Measurements from ENCODE around the gene SELENOI. TPM values are rescaled to one million over a fixed set of nuclear protein-coding genes. Genes with fewer than 3 reads are reported as not detected.
"Not testable (repeated sequence)": the region's sequence is repeated elsewhere in the genome, so short reads cannot be mapped to it uniquely, and the experiment has no call there.

SELENOI gene
- total RNA-seq, 4 donors from 2014 or later, result 13.5 to 22.2 (median 17.1) TPM

- Histone ChIP-seq H3K36me3 (no peaks in the 10 kb centered on the region), H3K27me3 (no peaks in the 10 kb centered on the region), H3K9me3 (no peaks in the 10 kb centered on the region), H3K27ac (peak overlapping the region; percentile 82 to 91 (median 86)), H3K4me3 (peak overlapping the region; percentile 47 to 63 (median 56)), H3K4me1 (peaks cover 0 to 17% (median 8%) of the 10 kb centered on the region in 4 donors)
- TF ChIP-seq EP300 (IDR thresholded peaks at IDR 0.05) (no peak), POLR2A (IDR thresholded peaks at IDR 0.05) (no peak)
- TF ChIP-seq, protein P1, sequence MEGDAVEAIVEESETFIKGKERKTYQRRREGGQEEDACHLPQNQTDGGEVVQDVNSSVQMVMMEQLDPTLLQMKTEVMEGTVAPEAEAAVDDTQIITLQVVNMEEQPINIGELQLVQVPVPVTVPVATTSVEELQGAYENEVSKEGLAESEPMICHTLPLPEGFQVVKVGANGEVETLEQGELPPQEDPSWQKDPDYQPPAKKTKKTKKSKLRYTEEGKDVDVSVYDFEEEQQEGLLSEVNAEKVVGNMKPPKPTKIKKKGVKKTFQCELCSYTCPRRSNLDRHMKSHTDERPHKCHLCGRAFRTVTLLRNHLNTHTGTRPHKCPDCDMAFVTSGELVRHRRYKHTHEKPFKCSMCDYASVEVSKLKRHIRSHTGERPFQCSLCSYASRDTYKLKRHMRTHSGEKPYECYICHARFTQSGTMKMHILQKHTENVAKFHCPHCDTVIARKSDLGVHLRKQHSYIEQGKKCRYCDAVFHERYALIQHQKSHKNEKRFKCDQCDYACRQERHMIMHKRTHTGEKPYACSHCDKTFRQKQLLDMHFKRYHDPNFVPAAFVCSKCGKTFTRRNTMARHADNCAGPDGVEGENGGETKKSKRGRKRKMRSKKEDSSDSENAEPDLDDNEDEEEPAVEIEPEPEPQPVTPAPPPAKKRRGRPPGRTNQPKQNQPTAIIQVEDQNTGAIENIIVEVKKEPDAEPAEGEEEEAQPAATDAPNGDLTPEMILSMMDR (IDR thresholded peaks at IDR 0.05), result no peak
- DNase-seq (ENCODE audit: low spot score in 2 of 2), result peak in 1 of 2 donors; percentile 20
- 1 to 2% methylated on average over 9 of the region's 9 CpGs for WGBS, 2 donors
These were observed 46.4 kb upstream of the SELENOI start for GRCh38 chr2:26299471-26300101.

GRCh38 chr2:26300234-26300925 lies 45.6 kb upstream of the SELENOI start:
- no peaks in the 10 kb centered on the region for H3K9me3 ChIP-seq
- WGBS, 2 donors, result 24 to 31% methylated on average over 22 of the region's 22 CpGs
- H3K27me3 ChIP-seq, result no peaks in the 10 kb centered on the region
- TF ChIP-seq EP300 (IDR thresholded peaks at IDR 0.05) (no peak), POLR2A (IDR thresholded peaks at IDR 0.05) (no peak)
- TF ChIP-seq, protein P1 (IDR thresholded peaks at IDR 0.05), result no peak
- H3K4me1 ChIP-seq, result peaks cover 0 to 17% (median 8%) of the 10 kb centered on the region in 4 donors
- H3K36me3 ChIP-seq, result no peaks in the 10 kb centered on the region
- peak in 1 of 2 donors; percentile 13 for DNase-seq (ENCODE audit: low spot score in 2 of 2)
- H3K27ac ChIP-seq, result peak overlapping the region in 3 of 4 donors; percentile 82 to 91 (median 88)
- H3K4me3 ChIP-seq, result peak overlapping the region; percentile 47 to 63 (median 56)

GRCh38 chr2:26302846-26303245 lies 43.1 kb upstream of the SELENOI start:
- no peaks in the 10 kb centered on the region for H3K36me3 ChIP-seq
- H3K27me3 ChIP-seq, result no peaks in the 10 kb centered on the region
- H3K9me3 ChIP-seq, result no peaks in the 10 kb centered on the region
- H3K4me1 ChIP-seq, result peaks cover 0 to 15% (median 8%) of the 10 kb centered on the region in 4 donors
- no peak overlapping the region for H3K27ac ChIP-seq
- TF ChIP-seq EP300 (IDR thresholded peaks at IDR 0.05) (no peak), POLR2A (IDR thresholded peaks at IDR 0.05) (no peak)
- TF ChIP-seq, protein P1 (IDR thresholded peaks at IDR 0.05), result no peak
- 79 to 80% methylated on average over 6 of the region's 6 CpGs for WGBS, 2 donors
- no peak overlapping the region for H3K4me3 ChIP-seq
- DNase-seq (ENCODE audit: low spot score in 2 of 2), result no peak

DNA sequence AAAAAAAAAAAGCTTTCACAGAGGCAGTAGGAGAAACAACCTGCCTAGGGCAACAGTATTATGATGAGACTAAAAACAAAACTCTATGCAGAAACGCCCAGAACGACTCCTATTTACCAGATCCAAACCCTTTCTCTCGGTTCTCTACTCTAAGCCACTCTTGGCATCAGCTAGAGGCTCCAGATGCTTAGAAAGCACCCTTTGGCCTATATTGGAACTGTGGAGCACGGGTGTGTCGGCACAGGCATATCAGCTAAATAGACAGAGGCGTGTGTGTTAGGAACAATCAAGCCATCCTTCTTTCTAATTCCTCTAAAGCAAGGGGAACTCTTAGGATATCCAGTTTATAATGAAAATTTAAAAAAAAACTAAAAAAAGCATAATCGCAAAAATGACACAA lies 40.8 kb upstream of the SELENOI start:
- not testable (repeated sequence) for H3K27ac ChIP-seq; H3K4me1 ChIP-seq; H3K27me3 ChIP-seq; H3K36me3 ChIP-seq; H3K9me3 ChIP-seq; H3K4me3 ChIP-seq; DNase-seq (ENCODE audit: low spot score in 2 of 2)
- 63 to 65% methylated on average over 7 of the region's 7 CpGs for WGBS, 2 donors

- Histone ChIP-seq H3K9me3 (no peaks in the 10 kb centered on the region), H3K4me1 (peaks cover 0 to 6% (median 1%) of the 10 kb centered on the region in 4 donors), H3K36me3 (peaks cover 0 to under 1% (median 0%) of the 10 kb centered on the region in 3 donors), H3K27ac (no peak overlapping the region), H3K27me3 (no peaks in the 10 kb centered on the region), H3K4me3 (no peak overlapping the region)
- TF ChIP-seq, protein P1 (IDR thresholded peaks at IDR 0.05), result no peak
- TF ChIP-seq POLR2A (IDR thresholded peaks at IDR 0.05) (no peak), EP300 (IDR thresholded peaks at IDR 0.05) (no peak)
- 64% methylated on average over 6 of the region's 6 CpGs for WGBS, 2 donors
- DNase-seq (ENCODE audit: low spot score in 2 of 2), result no peak
These were observed 40.4 kb upstream of the SELENOI start for GRCh38 chr2:26305540-26305939.
